GF-D8 (cell line): ENCODE results near the gene CRTAC1.

Experiments
- DNase-seq: peaks from one replicate; lab custom pipeline; 2025; lab: John Stamatoyannopoulos, UW

The CRTAC1 gene

GRCh38 chr10:97974526-97975525 is 55.6 kb downstream of the CRTAC1 start:
- DNase-seq, result no peak

- no peak for DNase-seq
Observed at GRCh38 chr10:97974100-97974499, 56.3 kb downstream of the CRTAC1 start.

GRCh38 chr10:97969538-97970079 is 60.8 kb downstream of the CRTAC1 start:
- no peak for DNase-seq

- DNase-seq, result no peak
Observed at GRCh38 chr10:97964748-97965147, 65.7 kb downstream of the CRTAC1 start.

GRCh38 chr10:97961945-97962344 is 68.5 kb downstream of the CRTAC1 start:
- no peak for DNase-seq

- no peak for DNase-seq
Observed at GRCh38 chr10:97960269-97961056, 70.0 kb downstream of the CRTAC1 start.

- no peak for DNase-seq
Observed at GRCh38 chr10:97949462-97949861, 81.0 kb downstream of the CRTAC1 start.

- DNase-seq, result no peak
Observed at GRCh38 chr10:97948822-97949221, 81.6 kb downstream of the CRTAC1 start.

GRCh38 chr10:97944772-97945171 is 85.6 kb downstream of the CRTAC1 start:
- DNase-seq, result no peak

GRCh38 chr10:97943294-97943693 is 87.1 kb downstream of the CRTAC1 start:
- DNase-seq, result no peak

- no peak for DNase-seq
Observed at GRCh38 chr10:97940534-97940933, 89.9 kb downstream of the CRTAC1 start.

- DNase-seq, result no peak
Observed at GRCh38 chr10:97939446-97939990, 90.9 kb downstream of the CRTAC1 start.

- no peak for DNase-seq
Observed at GRCh38 chr10:97937928-97938327, 92.5 kb downstream of the CRTAC1 start.

GRCh38 chr10:97937054-97937453 is 93.4 kb downstream of the CRTAC1 start:
- DNase-seq, result no peak

- no peak for DNase-seq
Observed at GRCh38 chr10:97936126-97936525, 94.3 kb downstream of the CRTAC1 start.

- DNase-seq, result no peak
Observed at GRCh38 chr10:97932932-97933530, 97.4 kb downstream of the CRTAC1 start.

- DNase-seq, result no peak
Observed at GRCh38 chr10:97931041-97931440, 99.4 kb downstream of the CRTAC1 start.

- no peak for DNase-seq
Observed at GRCh38 chr10:97928897-97929296, 101.5 kb downstream of the CRTAC1 start.

- DNase-seq, result no peak
Observed at GRCh38 chr10:97927622-97928021, 102.8 kb downstream of the CRTAC1 start.

- no peak for DNase-seq
Observed at GRCh38 chr10:97926055-97926454, 104.4 kb downstream of the CRTAC1 start.

GRCh38 chr10:97925308-97925938 is 105.0 kb downstream of the CRTAC1 start:
- DNase-seq, result no peak
